Erythroblast (primary cell): ENCODE data around the gene CGB1.

Experiments
- GATA1 ChIP-seq: IDR thresholded peaks from 2 replicates; pipeline ENCODE4 v1.6.1; 2011; ENCODE audit warnings: low read depth, mild to moderate bottlenecking, control low read depth, low read length, moderate library complexity
- POLR2A ChIP-seq: IDR thresholded peaks from 2 replicates; pipeline ENCODE4 v1.6.1; 2011; ENCODE audit warnings: mild to moderate bottlenecking, low read length

- peak; percentile 96 for TF ChIP-seq POLR2A
- TF ChIP-seq GATA1: no peak
Measured at GRCh38 chr19:49085020-49085867, 48.5 kb upstream of the CGB1 start, which contains the start of gene SNRNP70.
